T-helper 17 cell (primary cell): Measurements from ENCODE around the gene DHX34. TPM values are rescaled to one million over a fixed set of nuclear protein-coding genes. Genes with fewer than 3 reads are reported as not detected.

Source experiments
- ATAC-seq: fragments of 150-1000 bp; cut with Tn5 transposase; 2 replicates; pipeline ENCODE4 v1.10.0; 2021; ENCODE audit warnings: mild to moderate bottlenecking, moderate library complexity
- DNase-seq, 3 donors: peaks; one replicate each; pipeline versions ENCODE4 v3.0.0 to v3.0.0-alpha.2; 2020 to 2021
- H3K9me3 ChIP-seq: one replicate; pipeline ENCODE4 v1.7.0; 2013; ENCODE audit warnings: low read length, mild to moderate bottlenecking; ENCODE audit not compliant: control insufficient read depth, poor library complexity, severe bottlenecking
- H3K27ac Mint-ChIP-seq: one replicate; pipeline ENCODE4 v1.8.0; 2022; ENCODE audit warnings: mild to moderate bottlenecking, moderate library complexity, mixed read lengths
- H3K27me3 Mint-ChIP-seq: one replicate; pipeline ENCODE4 v1.8.0; 2022; ENCODE audit warnings: mixed read lengths
- H3K36me3 Mint-ChIP-seq: one replicate; pipeline ENCODE4 v1.8.0; 2022; ENCODE audit warnings: low read depth, mixed read lengths
- H3K4me1 Mint-ChIP-seq: one replicate; pipeline ENCODE4 v1.8.0; 2022; ENCODE audit warnings: mild to moderate bottlenecking, mixed read lengths
- H3K4me3 Mint-ChIP-seq: one replicate; pipeline ENCODE4 v1.8.0; 2022; ENCODE audit warnings: mild to moderate bottlenecking, moderate library complexity, mixed read lengths
- total RNA-seq, 4 donors: library from RNA in 2 of 4; stranded (reverse) in 2 of 4; gene quantifications; one replicate each; pipeline ENCODE4 v1.2.3 and lab custom pipeline; 2022 to 2026

Gene DHX34
- total RNA-seq, 2 donors from 2014 or later: 9.1 to 11.2 TPM

DNA sequence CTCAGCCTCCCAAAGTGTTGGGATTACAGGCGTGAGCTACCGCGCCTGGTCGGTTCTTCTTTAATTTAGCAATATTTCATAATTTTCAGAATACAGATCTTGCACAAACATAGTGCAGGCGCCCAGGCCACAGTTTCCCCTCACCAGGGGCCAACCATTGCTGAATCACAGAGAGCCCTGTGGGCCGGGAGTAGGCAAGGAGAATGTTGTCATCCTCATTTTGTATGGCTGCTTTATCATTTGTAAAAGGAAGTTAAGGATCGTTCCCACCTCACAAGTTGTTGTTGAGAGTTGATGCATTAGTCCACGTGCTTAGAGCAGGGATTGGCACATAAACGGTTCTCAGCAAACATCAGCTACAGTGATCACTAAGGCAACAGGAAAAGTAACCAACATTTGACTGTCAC is 40.0 kb downstream of the DHX34 start:
- peaks cover 2% of the 10 kb centered on the region for H3K36me3 Mint-ChIP-seq
- ATAC-seq (peak; percentile 56), DNase-seq (no peak)
- H3K27me3 Mint-ChIP-seq: peaks cover 25% of the 10 kb centered on the region
- no peak overlapping the region for H3K4me3 Mint-ChIP-seq
- peaks cover 10% of the 10 kb centered on the region for H3K4me1 Mint-ChIP-seq
- no peaks in the 10 kb centered on the region for H3K9me3 ChIP-seq
- H3K27ac Mint-ChIP-seq: no peak overlapping the region

DNA sequence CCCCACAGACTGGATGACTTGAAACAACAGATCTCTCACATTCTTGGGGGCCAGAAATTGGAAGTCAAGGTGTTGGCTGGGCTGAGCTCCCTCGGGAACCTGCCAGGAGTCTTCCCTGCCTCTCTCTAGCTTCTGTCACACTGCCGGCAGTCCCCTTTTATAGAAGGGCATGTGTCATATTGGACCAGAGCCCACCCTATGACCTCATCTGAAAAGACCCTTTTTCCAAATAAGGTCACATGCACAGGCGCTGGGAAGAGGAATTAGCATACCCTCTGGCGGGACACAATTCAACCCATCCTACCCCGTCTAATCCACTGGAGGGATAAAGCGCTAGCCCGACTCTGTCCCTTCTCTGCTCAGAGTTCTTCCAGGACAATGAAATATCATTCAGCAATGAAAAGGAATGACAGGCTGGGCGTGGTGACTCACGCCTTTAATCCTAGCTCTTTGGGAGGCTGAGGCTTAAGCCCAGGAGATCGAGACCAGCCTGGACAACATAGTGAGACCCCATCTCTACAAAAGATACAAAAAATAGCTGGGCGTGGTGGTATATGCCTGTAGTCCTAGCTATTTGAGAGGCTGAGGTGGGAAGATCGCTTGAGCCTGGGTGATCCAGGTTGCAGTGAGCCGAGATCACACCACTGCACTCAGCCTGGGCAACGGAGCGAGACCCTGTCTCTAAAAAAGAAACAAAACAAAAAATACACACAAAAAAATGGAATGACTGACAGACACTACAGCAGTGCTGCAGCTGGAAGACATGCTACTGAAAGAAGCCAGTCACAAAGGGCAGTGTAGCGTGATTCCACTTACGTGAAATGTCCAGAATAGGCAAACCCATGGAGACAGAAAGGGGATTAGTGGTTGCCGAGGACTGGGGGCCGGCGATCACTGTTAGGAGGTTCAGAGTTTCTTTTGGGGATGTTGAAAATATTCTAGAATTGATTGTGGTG is 41.7 kb downstream of the DHX34 start:
- Mint-ChIP-seq H3K4me1 (peaks cover 13% of the 10 kb centered on the region), H3K27ac (peak overlapping the region; percentile 54)
- ATAC-seq: no peak

DNA sequence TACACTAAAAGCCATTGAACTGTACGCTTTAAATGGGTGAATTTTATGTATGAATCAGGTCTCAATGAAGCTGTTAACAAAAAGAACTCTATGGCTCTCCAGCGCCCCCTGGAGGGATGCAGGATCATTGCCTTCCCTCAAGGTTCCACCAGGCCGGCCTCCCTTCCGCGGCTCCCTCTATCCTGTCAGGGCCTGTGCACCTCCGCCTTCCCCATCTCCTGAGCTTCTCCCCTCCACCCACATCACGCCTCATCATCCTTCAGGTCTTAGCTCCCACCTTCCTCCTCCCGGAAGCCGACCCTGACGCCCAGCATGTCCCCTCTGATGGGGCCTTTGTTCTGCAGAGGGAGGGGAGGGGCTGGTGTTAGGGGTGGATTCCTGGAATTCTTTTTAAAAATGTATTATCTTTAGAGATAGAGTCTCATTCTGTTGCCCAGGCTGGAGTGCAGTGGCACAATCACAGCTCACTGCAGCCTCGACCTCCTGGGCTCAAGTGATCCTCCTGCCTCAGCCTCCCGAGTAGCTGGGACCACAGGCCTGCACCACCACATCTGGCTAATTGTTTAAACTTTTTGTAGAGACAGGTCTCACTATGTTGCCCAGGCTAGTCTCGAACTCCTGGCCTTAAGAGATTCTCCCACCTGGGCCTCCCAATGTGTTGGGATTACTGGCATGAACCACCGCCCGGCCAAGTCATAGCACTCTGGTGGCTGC is 42.6 kb downstream of the DHX34 start:
- Mint-ChIP-seq H3K4me1 (peaks cover 14% of the 10 kb centered on the region), H3K27me3 (peaks cover 34% of the 10 kb centered on the region), H3K4me3 (no peak overlapping the region), H3K36me3 (peaks cover 2% of the 10 kb centered on the region), H3K27ac (no peak overlapping the region)
- H3K9me3 ChIP-seq: no peaks in the 10 kb centered on the region
- DNase-seq (peak; percentile 64 to 81 (median 72)), ATAC-seq (peak; percentile 82)

More for the DNA sequence above, 41.7 kb downstream of the DHX34 start:
- no peak overlapping the region for H3K4me3 Mint-ChIP-seq
- no peak for DNase-seq
- peaks cover 2% of the 10 kb centered on the region for H3K36me3 Mint-ChIP-seq
- no peaks in the 10 kb centered on the region for H3K9me3 ChIP-seq
- peaks cover 30% of the 10 kb centered on the region for H3K27me3 Mint-ChIP-seq

DNA sequence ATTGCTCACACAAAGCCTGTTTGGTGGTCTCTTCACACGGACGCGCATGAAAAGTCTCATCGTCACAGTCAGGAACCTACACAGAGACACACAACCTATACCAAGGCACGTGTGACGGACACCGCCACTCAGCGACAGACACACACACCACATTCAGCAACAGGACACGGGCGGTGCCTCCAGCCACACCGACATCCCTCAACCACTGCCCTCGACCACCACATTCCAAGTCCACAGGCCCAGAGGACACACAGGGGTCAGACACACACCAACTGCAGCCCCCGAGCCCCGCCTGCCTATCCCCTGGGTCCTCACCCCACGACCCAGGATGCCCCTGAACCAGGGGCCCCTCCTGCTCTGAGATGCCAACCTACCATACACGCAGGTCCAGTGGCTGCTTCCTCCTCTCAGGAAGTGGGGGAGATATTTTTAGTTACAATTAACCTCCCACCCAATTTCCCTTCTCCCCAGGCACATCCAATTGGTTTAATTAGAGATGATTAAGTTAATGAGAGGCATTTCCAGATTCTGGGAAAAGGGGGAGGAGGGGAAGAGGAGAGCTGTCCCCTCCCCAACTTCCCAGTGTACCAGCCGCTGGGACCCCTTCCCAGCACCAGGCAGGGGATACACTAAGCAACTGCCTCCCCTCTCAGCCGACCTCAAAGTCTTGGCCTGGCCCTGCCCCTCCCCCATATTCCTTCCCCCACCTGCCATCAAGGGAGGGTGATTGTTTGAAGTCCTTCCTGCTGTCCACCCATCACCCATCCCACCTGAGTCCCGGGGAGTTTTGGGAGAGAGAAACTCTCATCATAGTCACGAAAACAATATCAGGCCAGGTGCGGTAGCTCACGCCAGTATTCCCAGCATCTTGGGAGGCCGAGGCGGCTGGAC is 49.8 kb downstream of the DHX34 start:
- no peaks in the 10 kb centered on the region for H3K9me3 ChIP-seq
- H3K27me3 Mint-ChIP-seq: peaks cover 61% of the 10 kb centered on the region
- H3K4me1 Mint-ChIP-seq: peaks cover 9% of the 10 kb centered on the region
- H3K36me3 Mint-ChIP-seq: peaks cover 5% of the 10 kb centered on the region
- ATAC-seq: no peak
- no peak overlapping the region for H3K4me3 Mint-ChIP-seq
- no peak overlapping the region for H3K27ac Mint-ChIP-seq
- DNase-seq: no peak

DNA sequence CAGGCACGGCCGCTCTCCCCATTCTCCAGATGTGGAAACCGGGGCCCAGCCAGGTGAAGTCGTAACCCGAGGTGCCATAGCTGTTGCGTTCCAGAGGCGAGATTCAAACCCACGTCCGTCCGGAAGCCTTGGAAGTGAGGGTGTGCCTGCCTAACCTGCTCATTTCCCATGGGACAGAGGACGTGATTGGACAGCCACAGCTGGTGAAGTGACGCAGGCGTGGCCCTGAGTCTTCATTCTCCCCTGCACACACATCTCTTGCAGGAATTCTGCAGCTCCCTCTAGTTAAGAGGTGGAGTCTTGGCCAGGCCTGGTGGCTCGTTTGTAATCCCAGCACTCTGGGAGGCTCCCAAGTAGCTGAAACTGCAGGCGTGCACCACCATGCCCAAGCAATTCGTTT is 53.4 kb downstream of the DHX34 start:
- DNase-seq: no peak
- Mint-ChIP-seq H3K27ac (no peak overlapping the region), H3K4me1 (peaks cover 5% of the 10 kb centered on the region)

DNA sequence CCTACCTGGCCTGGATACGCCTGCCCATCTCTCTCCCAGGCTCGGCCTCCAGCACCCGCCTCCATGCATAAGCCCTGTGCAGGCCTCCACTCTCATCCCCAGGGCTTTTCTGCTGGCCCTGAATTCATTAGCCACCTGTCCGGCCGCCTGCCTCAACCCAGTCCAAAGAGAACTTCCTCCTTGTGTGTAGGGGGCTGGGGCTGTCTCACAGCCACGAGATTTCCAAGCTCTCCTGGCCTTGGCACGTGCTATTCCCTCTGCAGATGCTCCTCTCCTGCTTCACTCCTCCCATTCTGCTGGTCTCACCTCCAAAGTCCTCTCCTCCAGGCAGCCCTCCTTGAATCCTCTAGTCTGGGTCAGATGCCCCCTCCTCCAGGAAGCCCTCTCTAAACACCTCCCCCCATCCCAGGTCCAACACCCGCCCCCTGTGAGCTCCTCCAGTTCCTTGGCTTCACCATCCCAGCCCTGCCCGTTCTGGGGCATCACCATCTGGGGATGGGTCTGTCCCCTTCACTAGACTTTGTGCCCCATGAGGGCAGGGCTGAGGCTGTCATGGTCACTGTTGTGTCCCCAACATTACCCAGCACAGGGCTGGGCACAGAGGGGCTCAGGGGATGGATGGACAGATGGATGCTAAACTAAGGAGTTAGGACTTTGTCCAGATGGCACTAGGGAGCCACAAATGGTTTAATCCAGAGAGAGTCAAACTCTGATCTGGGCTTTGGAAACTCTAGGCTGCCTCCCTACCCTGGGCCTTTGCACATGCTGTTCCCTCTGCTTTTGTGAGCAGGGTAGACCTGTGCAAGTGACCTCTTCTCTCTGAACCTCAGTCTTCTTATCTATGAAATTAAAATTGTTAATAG is 55.5 kb downstream of the DHX34 start:
- no peak for ATAC-seq
- peaks cover 71% of the 10 kb centered on the region for H3K27me3 Mint-ChIP-seq
- DNase-seq: no peak
- peaks cover 14% of the 10 kb centered on the region for H3K36me3 Mint-ChIP-seq
- H3K4me1 Mint-ChIP-seq: peaks cover 5% of the 10 kb centered on the region
- H3K27ac Mint-ChIP-seq: no peak overlapping the region
- peak overlapping the region; percentile 61 for H3K4me3 Mint-ChIP-seq
- H3K9me3 ChIP-seq: no peaks in the 10 kb centered on the region

More for the DNA sequence above, 53.4 kb downstream of the DHX34 start:
- Mint-ChIP-seq H3K4me3 (no peak overlapping the region), H3K36me3 (peaks cover 9% of the 10 kb centered on the region), H3K27me3 (peaks cover 72% of the 10 kb centered on the region)
- no peaks in the 10 kb centered on the region for H3K9me3 ChIP-seq
- ATAC-seq: no peak

- no peak for DNase-seq
- Mint-ChIP-seq H3K27me3 (peaks cover 71% of the 10 kb centered on the region), H3K4me3 (no peak overlapping the region), H3K27ac (no peak overlapping the region), H3K36me3 (peaks cover 14% of the 10 kb centered on the region), H3K4me1 (peaks cover 5% of the 10 kb centered on the region)
- H3K9me3 ChIP-seq: no peaks in the 10 kb centered on the region
- no peak for ATAC-seq
These were observed 56.1 kb downstream of the DHX34 start for GRCh38 chr19:47405197-47405550.

GRCh38 chr19:47405854-47406417 is 56.8 kb downstream of the DHX34 start:
- peaks cover 70% of the 10 kb centered on the region for H3K27me3 Mint-ChIP-seq
- H3K4me3 Mint-ChIP-seq: no peak overlapping the region
- peaks cover 14% of the 10 kb centered on the region for H3K36me3 Mint-ChIP-seq
- peaks cover 5% of the 10 kb centered on the region for H3K4me1 Mint-ChIP-seq
- no peaks in the 10 kb centered on the region for H3K9me3 ChIP-seq
- ATAC-seq (no peak), DNase-seq (no peak)
- no peak overlapping the region for H3K27ac Mint-ChIP-seq

- H3K9me3 ChIP-seq: no peaks in the 10 kb centered on the region
- no peak for DNase-seq
- ATAC-seq: no peak
- Mint-ChIP-seq H3K27me3 (peaks cover 63% of the 10 kb centered on the region), H3K27ac (no peak overlapping the region), H3K4me1 (peaks cover 5% of the 10 kb centered on the region), H3K36me3 (peaks cover 14% of the 10 kb centered on the region), H3K4me3 (no peak overlapping the region)
These were observed 57.7 kb downstream of the DHX34 start for GRCh38 chr19:47406711-47407416.

DNA sequence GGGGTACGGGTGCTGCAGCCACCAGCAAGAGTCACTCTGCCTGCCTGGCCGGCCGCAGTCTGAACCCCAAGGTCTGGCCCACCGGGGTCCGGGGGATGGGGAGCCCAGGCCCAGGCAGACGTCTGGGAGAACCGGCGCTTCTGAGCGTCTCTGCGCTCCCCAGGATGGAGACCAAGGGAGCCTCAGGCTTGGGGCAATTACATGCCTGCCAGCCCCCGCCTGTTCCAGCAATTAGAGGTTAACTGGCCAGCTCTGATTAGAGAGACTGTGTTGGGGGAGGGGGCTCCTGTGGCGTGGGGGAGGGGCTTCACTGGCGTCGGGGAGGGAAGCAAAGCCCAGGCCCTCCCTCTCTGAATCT is 58.3 kb downstream of the DHX34 start:
- Mint-ChIP-seq H3K36me3 (peaks cover 14% of the 10 kb centered on the region), H3K4me1 (peaks cover 5% of the 10 kb centered on the region), H3K4me3 (no peak overlapping the region), H3K27ac (no peak overlapping the region), H3K27me3 (peaks cover 63% of the 10 kb centered on the region)
- no peak for ATAC-seq
- DNase-seq: no peak
- no peaks in the 10 kb centered on the region for H3K9me3 ChIP-seq

- no peak for DNase-seq
- H3K9me3 ChIP-seq: no peaks in the 10 kb centered on the region
- Mint-ChIP-seq H3K4me1 (peaks cover 5% of the 10 kb centered on the region), H3K27ac (no peak overlapping the region), H3K4me3 (no peak overlapping the region), H3K36me3 (peaks cover 14% of the 10 kb centered on the region), H3K27me3 (peaks cover 58% of the 10 kb centered on the region)
- no peak for ATAC-seq
These were observed 59.2 kb downstream of the DHX34 start for GRCh38 chr19:47408156-47408938.
